Right atrium auricular region (tissue), 2 donors: ENCODE results near the gene SLC35G1. TPM values are rescaled to one million over a fixed set of nuclear protein-coding genes. Genes with fewer than 3 reads are reported as not detected.
A peak's percentile ranks its signal among the peaks of the same experiment; 100 is the strongest.

ENCODE experiments used
- DNase-seq: peaks from one replicate; pipeline ENCODE4 v3.0.0-alpha.2; 2019; ENCODE audit warnings: low spot score
- H3K27ac ChIP-seq, 2 donors: fragments of 200-600 bp; sonication (generic); 1 replicate in 1 of 2; 2 replicates in 1 of 2; pipeline ENCODE4 v1.5.1; 2016 to 2019
- H3K27me3 ChIP-seq, 2 donors: fragments of 200-600 bp; sonication (generic); one replicate each; pipeline versions ENCODE4 v1.5.1 to v1.6.0; 2017 to 2019
- H3K36me3 ChIP-seq: fragments of 200-600 bp; sonication (generic); one replicate; pipeline ENCODE4 v1.5.1; 2016
- H3K4me1 ChIP-seq, 2 donors: fragments of 200-600 bp; sonication (generic); one replicate each; pipeline versions ENCODE4 v1.5.1 to v1.6.0; 2017 to 2019
- H3K4me3 ChIP-seq, 2 donors: fragments of 200-600 bp; sonication (generic); 1 replicate in 1 of 2; 2 replicates in 1 of 2; pipeline ENCODE4 v1.5.1; 2017 to 2019; ENCODE audit warnings: mild to moderate bottlenecking in 1 of 2, moderate library complexity in 1 of 2
- H3K9me3 ChIP-seq, 2 donors: fragments of 200-600 bp; sonication (generic); one replicate each; pipeline ENCODE4 v1.5.1; 2019
- CTCF ChIP-seq, 2 donors: fragments of 200-600 bp; sonication (generic); IDR thresholded peaks; one replicate each; pipeline ENCODE4 v1.5.1; 2019; ENCODE audit warnings: antibody characterized with exemption in 2 of 2
- total RNA-seq, 2 donors: library from RNA; depleted of rRNA; stranded (reverse); fragments of >200 nt; gene quantifications; one replicate each; pipeline ENCODE4 v1.1.0, GENCODE V29; 2016

Gene SLC35G1
- total RNA-seq, 2 donors from 2014 or later: 3.5 to 5.6 TPM

GRCh38 chr10:93852476-93853095, 41.2 kb upstream of the SLC35G1 start:
- Histone ChIP-seq H3K4me1 (no peaks in the 10 kb centered on the region), H3K36me3 (no peaks in the 10 kb centered on the region), H3K27ac (no peak overlapping the region), H3K4me3 (no peak overlapping the region), H3K9me3 (no peaks in the 10 kb centered on the region), H3K27me3 (no peaks in the 10 kb centered on the region)
- no peak for DNase-seq
- TF ChIP-seq CTCF (IDR thresholded peaks at IDR 0.05): no peak

- no peak overlapping the region for H3K27ac ChIP-seq
- DNase-seq: no peak
- H3K27me3 ChIP-seq: no peaks in the 10 kb centered on the region
- no peak for TF ChIP-seq CTCF (IDR thresholded peaks at IDR 0.05)
- H3K4me3 ChIP-seq: no peak overlapping the region
- H3K36me3 ChIP-seq: no peaks in the 10 kb centered on the region
- H3K9me3 ChIP-seq: no peaks in the 10 kb centered on the region
- H3K4me1 ChIP-seq: no peaks in the 10 kb centered on the region
Measured at GRCh38 chr10:93854975-93855374, 38.8 kb upstream of the SLC35G1 start.

GRCh38 chr10:93856349-93857145, 37.2 kb upstream of the SLC35G1 start:
- H3K36me3 ChIP-seq: no peaks in the 10 kb centered on the region
- no peak overlapping the region for H3K4me3 ChIP-seq
- no peak for TF ChIP-seq CTCF (IDR thresholded peaks at IDR 0.05)
- no peak for DNase-seq
- no peaks in the 10 kb centered on the region for H3K27me3 ChIP-seq
- no peaks in the 10 kb centered on the region for H3K9me3 ChIP-seq
- no peak overlapping the region for H3K27ac ChIP-seq
- H3K4me1 ChIP-seq: no peaks in the 10 kb centered on the region

GRCh38 chr10:93859049-93859655, 34.6 kb upstream of the SLC35G1 start:
- TF ChIP-seq CTCF (IDR thresholded peaks at IDR 0.05): peak in 1 of 2 donors; percentile 47
- Histone ChIP-seq H3K9me3 (no peaks in the 10 kb centered on the region), H3K4me1 (no peaks in the 10 kb centered on the region), H3K36me3 (no peaks in the 10 kb centered on the region), H3K27ac (no peak overlapping the region), H3K4me3 (no peak overlapping the region), H3K27me3 (no peaks in the 10 kb centered on the region)
- DNase-seq: no peak

- Histone ChIP-seq H3K4me1 (no peaks in the 10 kb centered on the region), H3K36me3 (no peaks in the 10 kb centered on the region), H3K9me3 (no peaks in the 10 kb centered on the region), H3K27ac (no peak overlapping the region), H3K4me3 (no peak overlapping the region), H3K27me3 (no peaks in the 10 kb centered on the region)
- TF ChIP-seq CTCF (IDR thresholded peaks at IDR 0.05): no peak
- DNase-seq: no peak
Measured at GRCh38 chr10:93861825-93862224, 32.0 kb upstream of the SLC35G1 start.
